Colonic mucosa (tissue), 4 donors: Measurements from ENCODE around the gene GFI1B. TPM values are rescaled to one million over a fixed set of nuclear protein-coding genes. Genes with fewer than 3 reads are reported as not detected.

Source experiments
- DNase-seq: peaks from one replicate; pipeline ENCODE4 v3.0.0-alpha.2; 2020
- H3K27ac ChIP-seq: fragments of 200-600 bp; one replicate; pipeline ENCODE4 v1.8.0; 2021
- H3K27me3 ChIP-seq: fragments of 200-600 bp; one replicate; pipeline ENCODE4 v1.8.0; 2021
- H3K36me3 ChIP-seq: fragments of 200-600 bp; one replicate; pipeline ENCODE4 v1.8.0; 2021
- H3K4me1 ChIP-seq: fragments of 200-600 bp; one replicate; pipeline ENCODE4 v1.8.0; 2021; ENCODE audit warnings: mild to moderate bottlenecking
- H3K4me3 ChIP-seq: fragments of 200-600 bp; one replicate; pipeline ENCODE4 v1.8.0; 2021
- H3K9ac ChIP-seq, 2 donors: one replicate each; pipeline ENCODE4 v1.7.0; 2013; ENCODE audit warnings: control low read depth in 2 of 2, low read depth in 2 of 2, low read length in 2 of 2
- H3K9me3 ChIP-seq: fragments of 200-600 bp; one replicate; pipeline ENCODE4 v1.8.0; 2021
- intact Hi-C: fragments of 100-400 bp; cut with DNase I; formaldehyde crosslinking; loops from one replicate; pipeline ENCODE4 v1.14.1; 2022
- total RNA-seq, 2 donors: library from RNA; stranded (reverse); fragmentation: NEBNext Ultra II Directional in 1 of 2; extraction: Animal tissue kit (Norgen Biotek cat#: 25700) in 1 of 2; gene quantifications; one replicate each; pipeline ENCODE4 v1.2.1, GENCODE V29; 2021
- TF ChIP-seq, protein P1 (sequence below): fragments of 200-600 bp; IDR thresholded peaks from one replicate; pipeline ENCODE4 v1.8.0; 2022; ENCODE audit warnings: antibody characterized with exemption, mild to moderate bottlenecking
- donor health status: healthy.
- donor health status: DM: no; HTN: no; CAD: no.
- donor health status: DM: no; HTN: no; CAD: no.

Gene GFI1B
- total RNA-seq, 2 donors from 2014 or later = 1.1 to 1.3 TPM

DNA sequence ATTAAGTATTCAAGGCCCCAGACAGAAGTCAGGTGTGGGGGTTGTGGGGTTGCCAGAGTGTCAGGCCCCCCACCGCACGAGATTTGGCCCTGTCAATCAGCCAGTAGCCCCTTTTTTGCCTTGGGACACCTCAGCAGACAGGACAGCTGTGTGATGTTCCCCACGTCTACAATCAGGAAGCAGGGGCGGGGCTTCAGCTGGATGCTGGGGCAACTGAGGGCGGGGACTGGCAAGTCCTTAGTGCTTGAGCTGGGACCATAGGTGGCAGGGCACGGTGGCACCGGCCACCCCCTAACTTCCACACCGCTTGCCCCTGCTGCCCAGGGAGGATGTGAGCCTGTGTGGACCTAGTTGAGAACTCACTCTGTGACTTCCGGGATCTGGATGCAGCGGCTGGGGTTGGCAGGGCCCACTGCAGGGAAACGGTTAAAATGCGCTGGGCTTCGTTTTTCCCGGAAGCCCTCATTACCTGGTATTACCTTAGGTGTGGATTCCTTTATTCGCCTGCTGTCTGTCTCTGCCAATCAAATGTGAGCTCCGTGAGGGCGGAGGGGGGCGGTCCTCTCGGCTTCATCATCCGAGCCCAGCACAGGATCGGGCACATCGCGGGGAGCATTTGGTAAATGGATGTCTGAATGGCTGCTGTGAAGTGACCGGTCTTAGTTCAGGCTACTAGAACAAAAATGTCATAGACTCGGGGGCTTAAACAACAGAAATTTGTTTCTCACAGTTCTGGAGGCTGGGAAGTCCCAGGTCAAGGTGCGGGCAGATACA lies 44.8 kb downstream of the GFI1B start:
- no peak overlapping the region for H3K4me3 ChIP-seq
- H3K4me1 ChIP-seq = no peaks in the 10 kb centered on the region
- DNase-seq = peak; percentile 64
- TF ChIP-seq, protein P1, sequence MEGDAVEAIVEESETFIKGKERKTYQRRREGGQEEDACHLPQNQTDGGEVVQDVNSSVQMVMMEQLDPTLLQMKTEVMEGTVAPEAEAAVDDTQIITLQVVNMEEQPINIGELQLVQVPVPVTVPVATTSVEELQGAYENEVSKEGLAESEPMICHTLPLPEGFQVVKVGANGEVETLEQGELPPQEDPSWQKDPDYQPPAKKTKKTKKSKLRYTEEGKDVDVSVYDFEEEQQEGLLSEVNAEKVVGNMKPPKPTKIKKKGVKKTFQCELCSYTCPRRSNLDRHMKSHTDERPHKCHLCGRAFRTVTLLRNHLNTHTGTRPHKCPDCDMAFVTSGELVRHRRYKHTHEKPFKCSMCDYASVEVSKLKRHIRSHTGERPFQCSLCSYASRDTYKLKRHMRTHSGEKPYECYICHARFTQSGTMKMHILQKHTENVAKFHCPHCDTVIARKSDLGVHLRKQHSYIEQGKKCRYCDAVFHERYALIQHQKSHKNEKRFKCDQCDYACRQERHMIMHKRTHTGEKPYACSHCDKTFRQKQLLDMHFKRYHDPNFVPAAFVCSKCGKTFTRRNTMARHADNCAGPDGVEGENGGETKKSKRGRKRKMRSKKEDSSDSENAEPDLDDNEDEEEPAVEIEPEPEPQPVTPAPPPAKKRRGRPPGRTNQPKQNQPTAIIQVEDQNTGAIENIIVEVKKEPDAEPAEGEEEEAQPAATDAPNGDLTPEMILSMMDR = no peak
- no peaks in the 10 kb centered on the region for H3K27me3 ChIP-seq
- H3K27ac ChIP-seq = no peak overlapping the region
- no peaks in the 10 kb centered on the region for H3K36me3 ChIP-seq
- intact Hi-C loops = no loop called here
- H3K9ac ChIP-seq = peak overlapping the region in 1 of 2 donors; percentile 35
- no peaks in the 10 kb centered on the region for H3K9me3 ChIP-seq

DNA sequence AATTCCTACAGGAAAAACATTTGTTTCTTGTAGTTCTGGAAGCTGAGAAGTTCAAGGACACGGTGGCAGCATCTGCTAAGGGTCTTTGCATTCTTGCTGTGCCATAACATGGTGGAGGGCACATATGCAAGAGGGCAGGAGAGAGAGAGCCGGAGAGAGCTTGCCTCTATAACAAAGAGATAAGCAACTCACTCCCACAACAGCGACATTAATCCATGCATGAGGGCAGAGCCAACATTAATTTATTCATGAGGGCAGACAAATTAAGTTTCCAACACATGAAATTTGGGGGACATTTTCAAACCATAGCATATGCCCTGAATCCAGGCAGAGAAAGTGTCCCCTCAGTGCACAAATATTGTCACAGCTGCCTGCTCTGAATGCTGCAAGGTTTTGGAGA lies 47.9 kb downstream of the GFI1B start:
- H3K4me1 ChIP-seq = no peaks in the 10 kb centered on the region
- H3K27me3 ChIP-seq = no peaks in the 10 kb centered on the region
- intact Hi-C loops = no loop called here
- H3K4me3 ChIP-seq = no peak overlapping the region
- H3K9ac ChIP-seq = no peak overlapping the region
- DNase-seq = no peak
- no peaks in the 10 kb centered on the region for H3K36me3 ChIP-seq
- no peaks in the 10 kb centered on the region for H3K9me3 ChIP-seq
- no peak overlapping the region for H3K27ac ChIP-seq
- TF ChIP-seq, protein P1 = no peak

DNA sequence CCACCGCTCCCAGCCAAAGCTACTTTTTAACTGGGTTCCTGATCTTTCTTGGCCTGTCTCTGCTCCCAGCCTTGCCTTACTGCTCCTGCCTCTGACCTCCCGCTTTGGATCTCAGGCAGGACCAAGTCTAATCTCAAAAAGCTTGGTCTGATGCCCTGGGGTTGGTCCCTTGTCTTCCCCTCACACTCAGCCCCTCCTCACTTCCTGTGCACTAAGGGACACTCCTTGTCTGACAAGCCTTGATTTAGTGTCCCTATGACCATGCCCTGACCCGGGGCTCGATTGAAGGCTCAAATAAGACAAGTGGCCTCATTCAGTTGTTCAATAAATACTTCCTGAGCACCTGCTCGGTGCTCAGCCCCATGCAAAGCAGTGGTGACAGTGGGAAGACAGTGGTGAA lies 48.6 kb downstream of the GFI1B start:
- DNase-seq = no peak
- intact Hi-C loops = no loop called here
- no peaks in the 10 kb centered on the region for H3K9me3 ChIP-seq
- no peak overlapping the region for H3K27ac ChIP-seq
- TF ChIP-seq, protein P1 = no peak
- no peak overlapping the region for H3K9ac ChIP-seq
- no peaks in the 10 kb centered on the region for H3K27me3 ChIP-seq
- peaks cover 6% of the 10 kb centered on the region for H3K4me1 ChIP-seq
- H3K36me3 ChIP-seq = no peaks in the 10 kb centered on the region
- H3K4me3 ChIP-seq = no peak overlapping the region

DNA sequence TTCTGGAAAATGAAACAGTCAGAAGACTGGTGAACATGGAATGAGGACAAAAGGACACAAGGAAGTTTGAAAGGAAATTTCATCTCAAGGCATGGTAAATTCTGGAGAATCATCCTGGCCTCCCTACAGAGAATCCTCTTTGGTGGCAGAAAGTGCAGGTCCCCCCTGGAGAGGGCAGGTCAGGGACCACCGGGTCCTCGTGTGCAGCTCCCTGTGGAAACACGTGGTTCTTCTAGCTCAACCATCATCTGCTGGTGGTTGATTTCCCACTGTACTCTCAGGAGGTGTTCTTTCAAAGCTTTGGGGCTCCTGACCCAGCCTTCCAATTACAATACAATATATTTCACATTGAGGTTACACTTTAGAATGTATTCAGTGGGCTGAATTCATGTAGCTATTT lies 49.7 kb downstream of the GFI1B start:
- no peaks in the 10 kb centered on the region for H3K9me3 ChIP-seq
- TF ChIP-seq, protein P1 = no peak
- H3K4me1 ChIP-seq = peaks cover 9% of the 10 kb centered on the region
- no peak overlapping the region for H3K9ac ChIP-seq
- no peak overlapping the region for H3K4me3 ChIP-seq
- H3K36me3 ChIP-seq = no peaks in the 10 kb centered on the region
- intact Hi-C loops = no loop called here
- no peak overlapping the region for H3K27ac ChIP-seq
- H3K27me3 ChIP-seq = no peaks in the 10 kb centered on the region
- DNase-seq = no peak

GRCh38 chr9:133029994-133030316 lies 51.5 kb downstream of the GFI1B start:
- H3K36me3 ChIP-seq = no peaks in the 10 kb centered on the region
- intact Hi-C loops = loop anchor here (5.0 kb wide), 1 partner anchor 117 kb away; no protein-coding TSS in a partner anchor
- H3K9ac ChIP-seq = peak overlapping the region; percentile 90 to 99
- DNase-seq = no peak
- H3K27ac ChIP-seq = peak overlapping the region; percentile 78
- no peaks in the 10 kb centered on the region for H3K9me3 ChIP-seq
- peak overlapping the region; percentile 77 for H3K4me3 ChIP-seq
- H3K27me3 ChIP-seq = no peaks in the 10 kb centered on the region
- TF ChIP-seq, protein P1 = no peak
- H3K4me1 ChIP-seq = peaks cover 9% of the 10 kb centered on the region
